G401.6 (cell line): ENCODE results near the gene TTBK2.

Experiments
- FAIRE-seq: peaks from 2 replicates; lab custom pipeline; 2012; peaks lifted over from hg19 to GRCh38; lab: Jason Lieb, UNC

Gene TTBK2

GRCh38 chr15:42691308-42691707 lies 229.3 kb downstream of the TTBK2 start:
- no peak for FAIRE-seq
